ENCODE data around the gene BRMS1. TPM values are rescaled to one million over a fixed set of nuclear protein-coding genes. Genes with fewer than 3 reads are reported as not detected.
A peak's percentile ranks its signal among the peaks of the same experiment; 100 is the strongest.
"Not testable (repeated sequence)": the region's sequence is repeated elsewhere in the genome, so short reads cannot be mapped to it uniquely, and the experiment has no call there.

The BRMS1 gene
- polyA plus RNA-seq, 5 donors = 21.8 to 32.5 (median 25.1) TPM

- DNase-seq = peak; percentile 94
Measured at GRCh38 chr11:66311965-66312548, 32.8 kb downstream of the BRMS1 start.

- no peak for DNase-seq
Measured at GRCh38 chr11:66311470-66311964, 33.4 kb downstream of the BRMS1 start.

DNA sequence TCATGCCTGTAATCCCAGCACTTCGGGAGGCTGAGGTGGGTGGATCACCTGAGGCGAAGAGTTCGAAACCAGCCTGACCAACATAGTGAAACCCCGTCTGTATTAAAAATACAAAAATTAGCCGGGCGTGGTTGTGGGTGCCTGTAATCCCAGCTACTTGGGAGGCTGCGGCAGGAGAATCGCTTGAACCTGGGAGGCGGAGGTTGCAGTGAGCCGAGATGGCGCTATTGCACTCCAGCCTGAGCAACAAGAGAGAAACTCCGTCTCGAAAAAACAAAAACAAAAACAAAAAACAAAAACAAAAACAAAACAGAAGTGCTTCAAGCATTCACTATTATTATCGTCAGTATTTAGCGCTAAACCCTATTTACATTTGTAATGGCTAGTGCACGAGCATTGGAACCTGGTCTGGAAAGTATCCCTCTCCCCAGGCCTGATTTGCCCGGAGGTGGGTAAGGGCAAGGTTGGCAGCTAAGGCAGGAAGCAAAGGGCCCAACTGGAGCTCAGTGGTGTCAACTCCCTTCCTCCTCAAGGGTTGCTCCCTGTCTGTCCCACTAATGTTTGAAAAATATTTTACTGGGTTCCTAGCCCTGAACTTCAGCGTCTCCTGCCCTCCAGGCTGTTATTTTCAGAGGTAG lies 34.0 kb downstream of the BRMS1 start:
- not testable (repeated sequence) for DNase-seq

GRCh38 chr11:66310324-66310723 lies 34.6 kb downstream of the BRMS1 start:
- DNase-seq = no peak

DNA sequence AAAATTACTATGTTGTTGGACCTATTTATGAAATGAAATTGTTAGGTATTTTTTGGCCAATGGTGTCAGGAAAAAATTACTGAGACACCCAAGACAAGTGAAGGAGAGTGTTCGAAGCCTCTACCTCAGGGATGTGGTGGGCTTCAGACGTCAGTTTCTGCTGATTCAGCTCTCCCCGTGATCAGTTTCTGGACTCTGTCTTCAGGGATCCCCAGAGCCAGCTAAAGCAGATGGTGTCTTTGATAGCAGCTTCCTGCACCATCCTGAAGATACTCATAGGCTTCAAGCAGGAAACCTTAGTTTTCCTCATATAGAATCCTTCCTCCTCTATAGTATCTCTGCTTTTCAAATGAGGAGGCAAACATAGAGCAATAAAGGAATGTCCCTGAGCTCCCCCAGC lies 35.4 kb downstream of the BRMS1 start:
- no peak for DNase-seq

DNA sequence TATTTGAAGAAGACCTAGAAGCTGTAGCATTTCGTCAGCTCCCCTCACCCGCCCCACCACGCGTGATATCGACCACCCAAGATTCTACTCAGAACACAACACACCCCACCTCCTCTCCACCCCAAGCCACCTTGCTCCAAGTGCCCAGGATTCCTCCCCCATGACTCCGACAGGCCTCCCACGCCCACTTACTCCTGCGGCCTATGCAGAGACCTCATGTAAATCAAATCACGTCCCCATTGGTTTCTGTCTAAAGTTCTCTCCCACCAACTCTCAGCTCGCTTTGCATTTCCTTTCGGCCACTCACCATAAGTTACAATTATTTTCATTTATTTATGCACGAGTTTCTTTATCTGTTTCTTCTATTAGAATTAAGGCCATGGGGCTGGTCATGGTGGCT lies 42.2 kb downstream of the BRMS1 start:
- DNase-seq = no peak

DNA sequence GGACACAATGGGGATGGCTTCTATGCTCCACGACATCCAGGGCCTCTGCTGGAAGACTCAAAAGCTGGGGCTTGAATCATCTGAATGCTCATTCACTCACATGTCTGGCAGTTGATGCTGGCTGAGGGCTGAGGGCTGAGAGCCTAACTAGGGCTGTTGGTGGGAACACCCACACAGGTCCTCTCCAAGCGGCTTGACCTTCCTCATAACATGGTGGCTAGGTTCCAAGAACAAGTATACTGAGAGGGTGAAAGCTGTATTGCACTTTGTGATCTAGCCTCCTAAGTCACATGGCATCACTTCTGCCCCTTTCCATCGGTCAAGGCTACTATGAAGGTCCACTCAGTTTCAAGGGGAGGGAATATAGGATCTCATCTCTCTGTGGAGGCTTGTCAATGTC lies 45.7 kb downstream of the BRMS1 start:
- no peak for DNase-seq

DNA sequence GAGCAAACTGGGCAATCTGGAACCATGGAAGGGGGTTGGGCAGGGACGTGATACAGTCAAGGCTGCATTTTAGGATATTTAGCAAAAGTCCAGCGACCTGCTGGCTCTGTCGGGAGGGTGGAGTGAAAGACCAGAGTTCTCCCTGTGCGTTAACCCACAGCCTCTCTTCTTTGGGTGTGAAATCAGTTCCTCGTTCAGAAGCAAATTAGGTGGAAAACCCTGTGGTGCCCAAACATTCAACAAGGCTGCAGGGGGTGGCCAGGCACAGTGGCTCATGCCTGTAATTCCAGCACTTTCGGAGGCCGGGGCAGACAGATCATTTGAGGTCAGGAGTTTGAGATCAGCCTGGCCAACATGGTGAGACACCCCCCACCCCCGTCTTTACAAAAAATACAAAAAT lies 47.3 kb downstream of the BRMS1 start:
- DNase-seq = no peak

- DNase-seq = no peak
Measured at GRCh38 chr11:66294626-66295620, 50.0 kb downstream of the BRMS1 start.

GRCh38 chr11:66293777-66294625 lies 50.9 kb downstream of the BRMS1 start:
- no peak for DNase-seq

DNA sequence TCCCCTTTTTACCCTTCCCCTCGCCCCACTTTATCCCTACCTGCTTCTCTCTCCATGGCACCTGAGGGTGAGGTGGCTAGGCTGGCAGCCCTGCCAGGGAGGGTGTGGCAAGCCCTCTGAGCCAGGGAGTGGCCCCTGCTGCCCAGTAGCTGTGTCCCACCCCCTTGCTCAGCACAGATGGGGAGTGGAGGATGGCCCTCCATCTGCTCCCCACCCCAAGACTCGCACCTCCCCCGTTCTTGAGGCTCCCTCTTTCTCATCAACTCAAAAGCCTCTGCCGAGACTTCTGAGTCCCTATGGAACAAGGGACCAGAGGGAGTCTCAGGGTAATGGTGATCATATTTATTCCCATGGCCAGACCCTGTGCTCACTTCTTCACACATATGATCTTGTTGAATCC lies 51.6 kb downstream of the BRMS1 start:
- no peak for DNase-seq

- DNase-seq = no peak
Measured at GRCh38 chr11:66292543-66293332, 52.2 kb downstream of the BRMS1 start.

GRCh38 chr11:66291706-66292542 lies 53.0 kb downstream of the BRMS1 start, which contains the start of gene TMEM151A:
Gene TMEM151A (plus strand): TSS chr11:66291894. CDS start chr11:66292014, 120 bp downstream.
- no peak for DNase-seq

GRCh38 chr11:66291303-66291705 lies 53.6 kb downstream of the BRMS1 start:
- DNase-seq = no peak

DNA sequence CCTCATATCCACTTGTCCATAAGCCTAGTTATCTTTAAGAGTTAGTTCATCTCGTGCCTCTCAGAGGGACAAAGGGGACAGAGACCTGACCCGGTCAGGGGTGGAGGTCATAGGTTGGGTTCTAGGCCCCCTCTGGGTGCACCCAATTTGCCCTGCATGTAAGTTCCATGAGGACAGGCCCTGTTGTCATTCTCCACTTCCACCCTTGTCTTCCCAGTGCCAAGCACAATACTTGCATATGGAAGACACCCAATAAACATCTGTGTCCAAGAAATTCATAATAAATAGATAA lies 54.6 kb downstream of the BRMS1 start:
- no peak for DNase-seq

GRCh38 chr11:66289548-66290329 lies 55.2 kb downstream of the BRMS1 start:
- DNase-seq = no peak

- DNase-seq = peak; percentile 99
Measured at GRCh38 chr11:66288671-66289547, 56.0 kb downstream of the BRMS1 start, which contains the start of gene YIF1A. Gene YIF1A (minus strand): TSS chr11:66289143. CDS start chr11:66288985, 158 bp downstream.

All from right lung (tissue), 5 donors.